T-helper 1 cell (primary cell): ENCODE data around the gene NMB.
"Not testable (repeated sequence)": the region's sequence is repeated elsewhere in the genome, so short reads cannot be mapped to it uniquely, and the experiment has no call there.

Experiments used
- DNase-seq, 5 donors: peaks; one replicate each; pipeline ENCODE4 v3.0.0-alpha.2; 2012 to 2020

Gene NMB

DNA sequence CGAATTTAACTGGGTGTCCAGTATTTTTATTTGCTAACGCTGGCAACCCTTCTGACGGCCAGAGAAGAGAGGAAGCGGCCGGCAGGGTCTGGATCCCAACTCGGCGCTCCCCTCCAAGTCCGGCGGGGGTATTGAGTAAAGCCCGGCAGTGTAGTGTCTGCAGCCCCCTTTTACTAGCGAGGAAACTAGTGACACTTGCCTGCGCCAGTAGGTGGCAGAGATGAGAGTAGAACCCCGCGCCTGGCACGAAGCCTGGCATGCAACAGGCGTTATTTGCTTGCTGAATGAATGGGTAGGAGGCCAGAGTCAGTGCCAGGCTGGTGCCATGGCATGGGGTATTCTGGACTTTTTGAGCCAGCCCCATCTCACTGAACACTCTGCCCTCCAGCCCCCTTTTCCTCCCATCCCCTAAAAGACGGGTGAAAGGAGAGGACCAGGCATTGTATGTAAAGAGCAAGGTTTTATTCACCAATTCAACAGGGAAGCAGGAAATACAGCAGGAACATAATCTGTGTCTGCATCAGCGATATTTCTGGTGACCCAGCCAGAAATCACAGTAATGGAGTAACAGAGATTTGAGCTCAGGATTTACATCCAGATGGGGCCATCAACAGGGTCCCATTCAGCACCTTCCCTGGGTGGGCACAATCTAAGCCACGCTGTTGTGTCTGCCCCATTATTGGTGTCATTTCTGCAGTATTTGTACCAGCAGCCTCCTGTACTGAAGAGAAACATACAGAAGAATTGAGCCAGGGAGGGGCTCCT lies 3.1 kb downstream of the NMB start:
- peak; percentile 48 to 87 (median 61) for DNase-seq

DNA sequence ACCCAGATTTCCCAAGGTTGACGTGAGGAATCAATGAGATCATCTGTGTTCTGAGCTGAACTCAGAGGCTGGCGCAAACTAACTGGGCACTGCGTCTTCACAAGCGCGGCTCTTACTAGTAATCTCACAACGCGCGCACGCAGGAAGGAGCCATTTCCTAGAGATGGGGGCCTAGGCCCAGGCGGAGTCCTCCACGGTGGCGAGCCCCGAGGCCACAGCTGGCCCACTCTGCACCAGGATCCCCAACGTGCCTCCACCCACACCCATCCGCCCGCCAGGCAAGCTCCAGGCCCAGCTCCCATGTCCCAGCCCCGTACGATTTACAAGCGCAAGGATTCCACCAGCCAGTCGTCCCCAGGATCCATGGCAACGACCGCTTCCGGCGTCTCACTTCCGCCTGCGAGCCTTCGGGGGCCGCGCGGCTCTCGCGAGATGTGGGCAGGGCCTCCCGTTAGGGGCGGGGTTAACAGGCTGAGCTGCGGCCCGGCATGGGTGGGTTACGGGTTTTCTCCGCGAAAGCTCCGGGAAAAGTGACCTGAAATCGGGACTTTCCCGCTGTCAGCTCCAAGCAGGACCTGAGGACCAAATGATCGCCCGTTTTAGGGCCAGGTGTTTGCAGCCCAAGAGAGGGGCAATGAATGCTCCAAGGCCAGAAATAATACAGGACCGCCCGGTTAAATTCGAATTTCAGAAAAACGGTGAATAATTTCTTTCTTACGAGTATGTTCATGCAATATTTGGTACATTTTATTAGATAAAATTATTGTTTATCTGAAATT lies 3.9 kb downstream of the NMB start, which contains the start of gene WDR73:
TSS of gene WDR73 (minus strand) at position 374 of the 779 bp plus-strand sequence. CDS start at position 365, 9 bp downstream.
- DNase-seq: peak; percentile 93 to 97 (median 96)

DNA sequence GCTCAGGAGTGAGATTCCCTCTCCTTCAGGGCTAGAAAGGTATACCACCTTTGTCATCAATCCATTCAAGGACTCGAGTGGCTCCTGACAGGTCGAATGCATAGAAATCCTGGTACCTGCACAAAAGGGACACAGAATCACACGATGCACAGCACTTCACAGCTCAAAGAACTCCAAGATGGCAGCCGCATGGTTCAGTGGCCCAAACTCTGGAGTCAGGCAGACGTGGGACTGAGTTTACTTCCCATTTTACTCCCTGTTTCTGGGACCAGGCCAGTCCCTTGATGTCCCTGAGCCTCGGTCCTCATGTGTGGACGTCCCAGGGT lies 4.5 kb downstream of the NMB start:
- DNase-seq: no peak

- no peak for DNase-seq
Measured at GRCh38 chr15:84649706-84650105, 8.3 kb downstream of the NMB start.

DNA sequence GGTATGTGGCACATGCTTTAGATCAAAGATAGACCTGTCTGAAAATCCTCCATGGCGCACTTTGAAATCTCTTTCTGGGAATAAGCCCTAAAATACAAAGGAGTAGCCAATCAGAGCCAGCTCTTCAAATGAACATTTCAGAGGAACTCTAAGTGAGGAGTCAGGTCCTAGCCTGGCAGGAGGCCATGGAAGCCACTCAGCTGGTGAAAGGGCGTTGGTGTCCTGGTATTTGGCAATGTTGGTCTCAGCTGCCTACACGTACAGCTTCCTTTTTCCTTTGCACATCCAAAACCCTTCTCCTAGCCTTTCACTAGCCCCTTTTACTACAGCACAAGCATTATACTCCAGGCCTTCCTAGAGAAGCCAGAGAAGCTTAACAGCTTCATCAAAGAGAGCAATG lies 9.5 kb downstream of the NMB start:
- no peak for DNase-seq

GRCh38 chr15:84647726-84648125 lies 10.3 kb downstream of the NMB start:
- no peak for DNase-seq

DNA sequence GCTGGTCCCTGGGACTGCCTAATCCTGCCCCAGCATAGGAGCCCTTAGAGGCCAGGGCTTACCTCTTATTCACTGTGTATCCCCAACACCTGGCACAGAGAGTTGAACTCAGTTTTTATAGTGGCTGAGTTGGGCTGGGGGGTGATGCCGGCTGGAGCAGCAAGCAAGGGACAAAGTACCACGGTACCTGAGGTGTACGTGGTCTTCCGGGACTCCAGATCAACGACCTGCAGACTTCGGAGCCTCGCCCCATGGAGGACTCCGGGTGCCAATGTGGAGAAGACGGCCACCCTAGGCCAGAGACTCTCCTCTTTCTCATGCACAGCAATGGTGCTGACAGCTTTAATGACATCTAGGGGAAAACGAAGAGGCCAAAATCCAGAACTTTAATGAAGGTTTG lies 12.0 kb downstream of the NMB start:
- no peak for DNase-seq

GRCh38 chr15:84645496-84645895 lies 12.5 kb downstream of the NMB start:
- no peak for DNase-seq

DNA sequence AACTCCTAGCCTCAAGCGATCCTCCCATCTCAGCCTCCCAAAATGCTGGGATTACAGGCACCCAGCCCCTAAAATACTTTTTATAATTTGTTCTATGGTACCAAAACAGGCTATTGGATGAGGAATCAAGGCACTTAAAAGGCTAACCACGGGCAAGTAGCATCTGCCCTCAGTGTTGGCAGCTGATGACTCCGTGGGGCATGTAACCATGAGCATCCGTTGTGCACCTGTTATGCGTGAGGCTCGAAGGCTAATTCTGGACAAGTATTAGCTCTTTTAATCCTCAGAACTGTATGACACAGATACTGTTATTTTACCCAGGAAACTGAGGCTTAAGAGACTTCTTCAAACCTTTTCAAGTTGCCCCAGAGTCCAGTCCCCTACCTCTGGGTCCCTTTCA lies 14.2 kb downstream of the NMB start:
- no peak for DNase-seq

DNA sequence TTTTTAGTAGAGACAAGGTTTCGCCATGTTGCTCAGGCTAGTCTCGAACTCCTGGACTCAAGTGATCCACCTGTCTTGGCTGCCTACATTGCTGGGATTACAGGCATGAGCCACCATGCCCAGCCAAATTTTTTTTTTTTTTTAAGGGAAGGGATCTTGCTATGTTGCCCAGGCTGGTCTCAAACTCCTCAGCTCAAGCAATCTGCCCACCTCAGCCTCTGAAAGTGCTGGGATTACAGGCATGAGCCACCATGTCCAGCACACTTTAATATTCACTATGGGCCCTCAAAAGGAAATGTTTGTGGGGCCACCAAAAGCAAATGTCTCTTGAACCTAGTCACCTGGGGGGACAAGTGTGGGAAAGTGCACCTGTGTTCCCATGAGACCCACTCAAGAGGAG lies 15.4 kb downstream of the NMB start:
- not testable (repeated sequence) for DNase-seq

- not testable (repeated sequence) for DNase-seq
Measured at GRCh38 chr15:84641871-84642270, 16.1 kb downstream of the NMB start.

DNA sequence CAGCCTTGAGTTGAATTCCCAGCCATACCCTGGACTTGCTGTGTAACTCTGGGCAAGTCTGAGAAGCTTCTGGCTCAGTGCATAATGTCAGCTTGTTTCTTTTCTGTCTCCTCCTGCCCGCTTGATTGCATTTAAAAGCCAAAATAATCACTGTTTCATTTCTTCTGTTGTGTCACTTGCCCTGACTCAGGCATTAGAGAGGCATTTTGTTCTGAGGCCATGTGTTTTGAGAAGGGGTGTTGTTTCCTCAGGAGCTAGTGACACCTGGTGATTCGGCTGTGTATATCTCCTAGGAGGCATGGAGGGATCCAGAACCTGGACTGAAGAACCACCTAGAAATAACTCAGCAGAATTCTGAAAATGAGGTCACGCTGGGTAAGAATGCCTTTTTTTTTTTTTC lies 19.9 kb downstream of the NMB start:
- DNase-seq: no peak

- DNase-seq: no peak
Measured at GRCh38 chr15:84634228-84634837, 23.7 kb downstream of the NMB start.

- DNase-seq: peak; percentile 29 to 73 (median 50)
Measured at GRCh38 chr15:84633311-84634227, 24.4 kb downstream of the NMB start.

DNA sequence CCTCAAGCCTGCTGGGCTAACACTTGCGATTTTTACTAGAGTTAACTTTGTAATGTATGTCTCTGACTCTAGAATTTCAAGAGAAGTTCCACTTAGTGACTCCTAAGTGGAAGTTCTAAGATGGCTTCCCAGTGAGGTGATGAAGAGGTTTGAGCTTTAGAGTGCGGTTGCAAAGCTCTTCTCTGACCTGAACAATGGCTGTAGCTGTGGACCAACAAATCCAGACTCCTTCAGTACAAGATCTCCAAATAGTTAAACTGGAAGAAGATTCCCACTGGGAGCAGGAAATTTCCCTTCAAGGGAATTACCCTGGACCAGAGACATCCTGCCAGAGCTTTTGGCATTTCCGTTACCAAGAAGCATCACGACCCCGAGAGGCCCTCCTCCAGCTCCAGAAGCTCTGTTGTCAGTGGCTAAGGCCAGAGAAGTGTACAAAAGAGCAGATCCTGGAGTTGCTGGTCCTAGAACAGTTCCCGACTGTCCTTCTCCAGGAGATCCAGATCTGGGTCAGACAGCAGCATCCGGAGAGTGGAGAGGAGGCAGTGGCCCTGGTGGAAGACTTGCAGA lies 26.2 kb downstream of the NMB start:
- DNase-seq: no peak

- DNase-seq: no peak
Measured at GRCh38 chr15:84629033-84629432, 29.0 kb downstream of the NMB start.

DNA sequence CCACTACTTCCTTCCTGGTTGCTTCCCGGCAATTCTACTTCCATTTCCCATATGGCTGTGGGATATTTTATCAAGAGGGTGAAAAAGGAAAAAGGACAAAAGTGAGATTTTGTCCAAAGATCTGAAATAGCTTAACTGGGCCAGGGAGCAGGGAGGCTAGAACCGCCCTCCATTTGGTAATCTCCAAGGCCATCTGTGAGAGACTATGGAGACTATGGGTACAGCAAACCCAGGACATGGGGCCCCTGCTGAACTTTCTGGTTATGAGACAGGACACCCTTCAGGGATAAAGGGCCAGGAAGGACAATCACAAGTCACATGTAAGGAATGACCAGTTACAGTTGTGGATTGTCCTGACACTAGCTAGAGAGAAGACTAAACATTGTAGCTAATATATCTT lies 32.9 kb downstream of the NMB start:
- DNase-seq: no peak

DNA sequence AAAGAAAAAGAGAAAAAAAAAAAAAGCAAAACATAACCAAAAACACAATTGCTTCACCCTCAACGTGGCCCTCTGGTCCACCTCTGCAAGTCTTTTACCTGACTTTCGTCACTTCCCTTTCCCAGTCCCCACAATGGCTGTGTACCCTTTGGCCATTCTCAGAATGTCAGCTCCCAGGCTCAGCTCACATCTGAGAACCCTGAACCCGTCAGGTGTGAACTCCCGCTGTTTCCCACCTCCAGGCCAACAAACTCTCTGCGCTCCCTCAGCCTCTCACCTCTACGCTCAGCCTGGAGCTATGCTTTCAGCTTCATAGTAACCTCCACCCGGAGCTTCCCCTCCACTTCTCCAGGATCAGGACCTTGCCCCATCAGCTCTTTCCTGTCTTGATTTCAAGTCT lies 33.6 kb downstream of the NMB start:
- DNase-seq: no peak

- no peak for DNase-seq
Measured at GRCh38 chr15:84621358-84621979, 36.5 kb downstream of the NMB start.

GRCh38 chr15:84620626-84621025 lies 37.4 kb downstream of the NMB start:
- no peak for DNase-seq

DNA sequence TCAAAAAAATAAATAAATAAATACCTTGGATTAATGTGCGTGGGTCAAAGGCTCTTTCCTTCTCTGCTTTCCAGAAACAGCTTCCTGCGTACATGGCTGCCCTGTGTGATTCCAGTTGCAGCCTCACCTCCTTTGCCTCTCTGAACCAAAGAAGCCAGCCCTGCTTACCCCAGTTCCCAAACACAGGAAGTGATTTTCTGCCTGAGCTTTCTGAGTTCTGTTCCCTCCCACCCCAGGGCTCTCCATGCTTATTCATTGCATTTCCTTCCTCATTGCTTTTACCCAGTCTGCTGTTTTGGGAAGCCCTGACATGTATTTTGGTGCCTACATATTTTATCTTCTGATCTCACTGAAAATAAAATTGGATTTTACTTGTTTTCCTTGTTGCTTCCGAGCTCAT lies 41.8 kb downstream of the NMB start:
- DNase-seq: no peak

GRCh38 chr15:84611631-84612030 lies 46.4 kb downstream of the NMB start:
- no peak for DNase-seq
